Endothelial cell of umbilical vein (primary cell): ENCODE measurements around the gene WASF3. TPM values are rescaled to one million over a fixed set of nuclear protein-coding genes. Genes with fewer than 3 reads are reported as not detected.

Experiments
- BruUV-seq: library from RNA; stranded (reverse); fragments of 400-500 nt; replicated peaks from 2 replicates; lab custom pipeline; 2021; lab: Mats Ljungman, UMichigan
- CTCF ChIA-PET: fragments of 300-600, 350-600 bp; sonication (Branson Sonifier 250); formaldehyde crosslinking; loops from one replicate; lab custom pipeline; 2021; ENCODE audit warnings: antibody characterized with exemption, inconsistent platforms; lab: Charles Lee
- POLR2A ChIA-PET: fragments of 300-600, 350-600 bp; sonication (Branson Sonifier 250); formaldehyde crosslinking; loops from one replicate; lab custom pipeline; 2021; ENCODE audit warnings: antibody characterized with exemption, inconsistent platforms; lab: Charles Lee
- DNase-seq: peaks from one replicate; pipeline ENCODE4 v3.0.0-alpha.2; 2011; ENCODE audit warnings: low read depth, low spot score
- FAIRE-seq: peaks from 2 replicates; lab custom pipeline; 2011; peaks lifted over from hg19 to GRCh38; lab: Jason Lieb, UNC
- H2AFZ ChIP-seq: 2 replicates; pipeline ENCODE4 v1.6.0; 2012; ENCODE audit warnings: low read depth, low read length, control low read depth, inconsistent platforms
- H3K27ac ChIP-seq: 2 replicates; pipeline ENCODE4 v1.5.1; 2011; ENCODE audit warnings: low read depth, mild to moderate bottlenecking, control low read depth, low read length, moderate library complexity; ENCODE audit not compliant: insufficient read depth
- H3K27me3 ChIP-seq, 2 experiments: 2 replicates each; pipeline versions ENCODE4 v1.6.0 to v1.6.1; 2011; ENCODE audit warnings: low read length in 2 of 2, mixed read lengths in 1 of 2; ENCODE audit not compliant: control insufficient read depth in 2 of 2, insufficient read depth in 2 of 2
- H3K36me3 ChIP-seq, 2 experiments: 2 replicates in 1 of 2; 3 replicates in 1 of 2; pipeline ENCODE4 v1.5.1; 2011; ENCODE audit warnings: low read length in 2 of 2, mild to moderate bottlenecking in 1 of 2, moderate library complexity in 1 of 2; ENCODE audit not compliant: control insufficient read depth in 2 of 2, insufficient read depth in 2 of 2; ENCODE audit errors: extremely low read depth in 1 of 2
- H3K4me1 ChIP-seq: 3 replicates; pipeline ENCODE4 v1.5.1; 2011; ENCODE audit warnings: mild to moderate bottlenecking, low read length; ENCODE audit not compliant: control insufficient read depth, insufficient read depth; ENCODE audit errors: extremely low read depth
- H3K4me2 ChIP-seq: 2 replicates; pipeline ENCODE4 v1.6.1; 2011; ENCODE audit warnings: low read length, control low read depth, mixed read lengths; ENCODE audit not compliant: insufficient read depth
- H3K4me3 ChIP-seq, 3 experiments: fragments of 200-600 bp in 1 of 3; sonication (generic), shearing (Covaris generic) in 1 of 3; replicated peaks in 1 of 3; 2 replicates each; pipeline ENCODE4 v1.5.1; 2011 to 2016; ENCODE audit warnings: control low read depth in 3 of 3, low read length in 3 of 3, mild to moderate bottlenecking in 2 of 3, inconsistent platforms in 1 of 3, low read depth in 1 of 3, moderate library complexity in 1 of 3; ENCODE audit not compliant: insufficient read depth in 1 of 3
- H3K79me2 ChIP-seq: 2 replicates; pipeline ENCODE4 v1.6.0; 2012; ENCODE audit warnings: low read length, inconsistent platforms; ENCODE audit not compliant: control insufficient read depth, insufficient read depth
- H3K9ac ChIP-seq: replicated peaks from 2 replicates; pipeline ENCODE3; 2011; ENCODE audit warnings: low read length, control low read depth; ENCODE audit not compliant: insufficient read depth; ENCODE audit errors: extremely low read depth
- H3K9me1 ChIP-seq: replicated peaks from 3 replicates; pipeline ENCODE4 v1.6.0; 2011; ENCODE audit warnings: mild to moderate bottlenecking, low read length; ENCODE audit not compliant: control insufficient read depth, insufficient read depth; ENCODE audit errors: extremely low read depth
- H3K9me3 ChIP-seq: replicated peaks from 2 replicates; pipeline ENCODE4 v1.5.1; 2012; ENCODE audit warnings: low read length, inconsistent platforms; ENCODE audit not compliant: control insufficient read depth, insufficient read depth
- H4K20me1 ChIP-seq: replicated peaks from 2 replicates; pipeline ENCODE3; 2011; ENCODE audit warnings: mild to moderate bottlenecking, low read length; ENCODE audit not compliant: control insufficient read depth, insufficient read depth; ENCODE audit errors: extremely low read depth
- EZH2 ChIP-seq: IDR thresholded peaks from 2 replicates; pipeline ENCODE4 v1.6.1; 2012; ENCODE audit warnings: borderline replicate concordance, low read depth, mild to moderate bottlenecking, moderate library complexity, low read length, inconsistent platforms; ENCODE audit not compliant: severe bottlenecking
- FOS ChIP-seq: IDR thresholded peaks from 2 replicates; pipeline ENCODE4 v1.6.1; 2011; ENCODE audit warnings: mild to moderate bottlenecking, low read length, moderate library complexity, borderline replicate concordance; ENCODE audit not compliant: insufficient read depth
- MYC ChIP-seq: IDR thresholded peaks from one replicate; pipeline ENCODE4 v1.6.1; 2011; ENCODE audit warnings: mild to moderate bottlenecking, low read depth, low read length
- POLR2A ChIP-seq: IDR thresholded peaks from 2 replicates; pipeline ENCODE4 v1.6.1; 2012; ENCODE audit warnings: low read depth, mild to moderate bottlenecking, control low read depth, low read length
- POLR2AphosphoS5 ChIP-seq: IDR thresholded peaks from 2 replicates; pipeline ENCODE4 v1.6.1; 2012; ENCODE audit warnings: low read depth, mild to moderate bottlenecking, control low read depth, low read length, moderate library complexity; ENCODE audit not compliant: insufficient read depth
- dilution Hi-C: fragments of 300-500 bp; cut with MboI; formaldehyde crosslinking; loops from one replicate; pipeline ENCODE4 v1.15.0; 2019; ENCODE audit warnings: low sequenced_read_pairs; ENCODE audit not compliant: extremely low pct_ligation_motif_present
- intact Hi-C: fragments of 100-400 bp; cut with micrococcal nuclease; formaldehyde crosslinking; loops from one replicate; pipeline ENCODE4 v1.10.0; 2022
- polyA plus RNA-seq, 4 experiments: library from polyadenylated mRNA; depleted of rRNA in 3 of 4; stranded (reverse) in 3 of 4; unstranded in 1 of 4; fragments of >200 nt; gene quantifications; 2 replicates each; pipeline versions ENCODE4 v1.2.1 to v1.2.3, GENCODE V29; 2011 to 2012; ENCODE audit warnings: missing spikeins in 1 of 4
- total RNA-seq: library from RNA; stranded (reverse); gene quantifications from 2 replicates; pipeline ENCODE4 v1.2.3, GENCODE V29; 2021
- TF ChIP-seq, protein P1 (sequence below): IDR thresholded peaks from 2 replicates; pipeline ENCODE4 v1.6.1; 2011; ENCODE audit not compliant: insufficient read depth, insufficient read length
- TF ChIP-seq, protein P2 (sequence below), 2 donors: IDR thresholded peaks; 1 replicate in 1 of 2; 2 replicates in 1 of 2; pipeline ENCODE4 v1.5.1; 2011; ENCODE audit warnings: low read length in 2 of 2, mild to moderate bottlenecking in 2 of 2, moderate library complexity in 2 of 2, control low read depth in 1 of 2, inconsistent platforms in 1 of 2, low read depth in 1 of 2; ENCODE audit not compliant: insufficient read depth in 1 of 2; ENCODE audit errors: extremely low read depth in 1 of 2

The WASF3 gene
- total and polyA plus RNA-seq, 2 donors (not counting 3 experiments of a cell fraction or from before 2014, with no cell fraction given), result 18.5 to 32.4 TPM

DNA sequence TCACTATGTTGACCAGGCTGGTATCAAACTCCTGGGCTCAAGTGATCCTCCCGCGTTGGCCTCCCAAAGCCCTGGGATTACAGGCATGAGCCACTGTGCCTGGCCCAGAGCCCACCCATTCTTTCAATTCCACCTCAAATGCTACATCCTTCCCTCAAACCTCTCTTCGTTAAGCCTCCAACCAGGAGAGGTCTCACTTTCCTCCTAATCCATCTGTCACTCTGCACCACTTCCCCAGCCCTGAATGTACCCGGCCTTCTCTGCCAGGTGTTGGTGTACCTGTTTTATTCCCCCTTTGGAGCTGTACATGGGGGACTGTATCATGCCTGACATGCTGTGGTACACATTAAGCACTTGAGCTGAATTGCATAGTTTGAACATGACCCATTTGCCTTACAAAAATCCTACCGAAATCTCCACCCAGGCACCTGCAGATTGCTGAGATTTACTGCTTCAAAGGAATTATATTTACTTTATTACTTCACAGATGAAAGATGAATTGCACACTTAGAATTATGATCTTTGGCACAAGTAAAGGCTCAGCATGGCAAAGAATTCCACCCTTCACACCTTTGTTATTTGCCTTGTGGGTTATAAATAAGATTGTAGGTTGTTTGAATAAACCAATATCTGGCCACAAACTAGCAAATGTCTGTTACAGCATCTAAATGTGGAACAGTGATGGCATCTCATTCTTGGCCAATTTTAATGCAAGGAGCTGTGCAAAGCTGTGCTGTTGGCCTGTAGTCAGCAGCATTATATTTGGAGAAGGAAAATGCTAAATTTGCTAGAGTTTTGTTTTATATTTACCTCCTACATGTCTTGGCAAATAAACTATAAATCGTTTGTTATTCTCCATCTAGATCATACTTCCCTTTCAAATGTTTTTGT is 15.6 kb upstream of the WASF3 start:
- Histone ChIP-seq H3K4me3 (no peak overlapping the region), H3K4me1 (no peaks in the 10 kb centered on the region), H3K9me3 (no peaks in the 10 kb centered on the region), H4K20me1 (no peaks in the 10 kb centered on the region), H3K9ac (no peak overlapping the region), H3K36me3 (no peaks in the 10 kb centered on the region), H3K4me2 (no peak overlapping the region), H3K9me1 (no peaks in the 10 kb centered on the region), H2AFZ (no peak overlapping the region), H3K27me3 (peaks cover 19 to 30% of the 10 kb centered on the region in 2 experiments), H3K79me2 (no peaks in the 10 kb centered on the region), H3K27ac (no peak overlapping the region)
- intact Hi-C loops, result loop anchor here (5.0 kb wide), 1 partner anchor 155 kb away; no protein-coding TSS in a partner anchor
- dilution Hi-C loops, result no loop called here
- POLR2A ChIA-PET, result no interaction called here
- DNase-seq, result no peak
- CTCF ChIA-PET, result interaction anchor here (0.7 to 3.8 kb wide), 3 partner anchors 43 to 157 kb away, joined by 4 to 22 read pairs (median 9); no protein-coding TSS in a partner anchor
- no peak for FAIRE-seq
- TF ChIP-seq POLR2A (no peak), MYC (no peak), FOS (no peak), EZH2 (no peak), POLR2AphosphoS5 (no peak)
- TF ChIP-seq, protein P1, sequence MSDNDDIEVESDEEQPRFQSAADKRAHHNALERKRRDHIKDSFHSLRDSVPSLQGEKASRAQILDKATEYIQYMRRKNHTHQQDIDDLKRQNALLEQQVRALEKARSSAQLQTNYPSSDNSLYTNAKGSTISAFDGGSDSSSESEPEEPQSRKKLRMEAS, result no peak
- TF ChIP-seq, protein P2, sequence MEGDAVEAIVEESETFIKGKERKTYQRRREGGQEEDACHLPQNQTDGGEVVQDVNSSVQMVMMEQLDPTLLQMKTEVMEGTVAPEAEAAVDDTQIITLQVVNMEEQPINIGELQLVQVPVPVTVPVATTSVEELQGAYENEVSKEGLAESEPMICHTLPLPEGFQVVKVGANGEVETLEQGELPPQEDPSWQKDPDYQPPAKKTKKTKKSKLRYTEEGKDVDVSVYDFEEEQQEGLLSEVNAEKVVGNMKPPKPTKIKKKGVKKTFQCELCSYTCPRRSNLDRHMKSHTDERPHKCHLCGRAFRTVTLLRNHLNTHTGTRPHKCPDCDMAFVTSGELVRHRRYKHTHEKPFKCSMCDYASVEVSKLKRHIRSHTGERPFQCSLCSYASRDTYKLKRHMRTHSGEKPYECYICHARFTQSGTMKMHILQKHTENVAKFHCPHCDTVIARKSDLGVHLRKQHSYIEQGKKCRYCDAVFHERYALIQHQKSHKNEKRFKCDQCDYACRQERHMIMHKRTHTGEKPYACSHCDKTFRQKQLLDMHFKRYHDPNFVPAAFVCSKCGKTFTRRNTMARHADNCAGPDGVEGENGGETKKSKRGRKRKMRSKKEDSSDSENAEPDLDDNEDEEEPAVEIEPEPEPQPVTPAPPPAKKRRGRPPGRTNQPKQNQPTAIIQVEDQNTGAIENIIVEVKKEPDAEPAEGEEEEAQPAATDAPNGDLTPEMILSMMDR (IDR thresholded peaks at IDR 0.05; ENCODE audit: extremely low read depth in 1 of 2, insufficient read depth in 1 of 2, low read depth in 1 of 2, low read length in 2 of 2), result no peak
- BruUV-seq, result no TSS peak
